NCI-H128 (cell line): ENCODE measurements around the gene CARD19.
"Not testable (repeated sequence)": the region's sequence is repeated elsewhere in the genome, so short reads cannot be mapped to it uniquely, and the experiment has no call there.

Experiments used
- DNase-seq: peaks from one replicate; lab custom pipeline; 2025; ENCODE audit not compliant: unreplicated experiment; lab: John Stamatoyannopoulos, UW

CARD19 gene

DNA sequence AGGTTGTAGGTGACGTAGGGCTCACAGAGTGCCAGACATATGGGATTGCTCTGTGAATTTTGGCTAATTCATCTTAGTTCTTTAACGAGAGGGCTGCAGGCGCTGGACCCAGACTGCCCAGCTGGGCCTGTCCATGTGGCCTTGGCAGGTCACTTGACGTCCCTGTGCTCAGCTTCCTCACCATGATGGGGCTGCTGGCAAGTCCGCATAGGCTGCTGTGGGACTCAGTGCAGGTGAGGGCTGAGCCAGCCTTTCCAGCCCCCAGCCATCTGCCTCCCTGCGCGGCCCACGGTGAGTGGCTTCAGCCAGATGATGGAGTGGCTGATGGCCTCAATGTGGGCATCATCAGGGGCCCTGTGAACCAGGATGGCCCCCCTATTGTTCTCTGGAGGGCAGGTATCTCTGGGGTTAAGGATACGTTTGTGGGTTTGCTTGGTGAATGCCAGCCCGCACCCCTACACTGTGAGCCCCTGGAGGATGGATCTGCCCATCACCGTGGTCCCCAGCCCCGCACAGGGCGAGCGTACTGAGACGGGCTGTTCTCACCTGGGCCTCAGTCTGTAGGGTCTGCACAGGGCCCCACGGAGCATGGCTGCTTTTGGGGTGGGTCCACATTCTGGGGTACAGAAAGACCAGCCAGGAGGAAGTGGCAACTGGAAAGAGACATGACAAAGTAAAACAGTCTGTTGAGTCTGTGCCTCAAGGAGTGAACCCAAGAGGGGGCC, 3.7 kb downstream of the CARD19 start:
- no peak for DNase-seq

DNA sequence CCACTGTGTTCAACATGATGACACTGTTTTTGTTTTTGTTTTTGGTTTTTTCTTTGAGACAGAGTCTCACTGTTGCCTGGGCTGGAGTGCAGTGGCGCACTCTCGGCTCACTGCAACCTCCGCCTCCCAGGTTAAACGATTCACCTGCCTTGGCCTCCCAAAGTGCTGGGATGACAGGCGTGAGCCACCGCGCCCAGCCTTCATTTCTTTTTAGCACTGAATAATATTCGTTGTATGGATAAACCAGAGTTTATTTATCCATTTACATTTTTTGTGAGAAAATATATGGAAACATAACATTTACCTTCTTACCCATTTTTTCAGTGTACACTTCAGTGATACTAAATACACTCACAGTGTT, 4.2 kb downstream of the CARD19 start:
- no peak for DNase-seq

DNA sequence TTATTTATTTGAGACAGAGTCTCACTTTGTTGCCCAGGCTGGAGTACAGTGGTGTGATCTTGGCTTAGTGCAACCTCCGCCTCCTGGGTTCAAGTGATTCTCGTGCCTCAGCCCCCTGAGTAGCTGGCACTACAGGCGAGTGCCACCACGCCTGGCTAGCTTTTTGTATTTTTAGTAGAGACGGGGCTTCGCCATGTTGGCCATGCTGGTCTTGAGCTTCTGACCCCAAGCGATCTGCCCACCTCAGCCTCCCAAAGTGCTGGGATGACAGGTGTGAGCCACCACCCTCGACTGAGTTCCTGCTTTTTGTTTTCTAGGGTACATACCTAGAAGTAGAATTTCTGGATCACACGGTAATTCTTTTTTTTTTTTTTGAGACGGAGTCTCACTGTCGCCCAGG, 5.1 kb downstream of the CARD19 start:
- not testable (repeated sequence) for DNase-seq

DNA sequence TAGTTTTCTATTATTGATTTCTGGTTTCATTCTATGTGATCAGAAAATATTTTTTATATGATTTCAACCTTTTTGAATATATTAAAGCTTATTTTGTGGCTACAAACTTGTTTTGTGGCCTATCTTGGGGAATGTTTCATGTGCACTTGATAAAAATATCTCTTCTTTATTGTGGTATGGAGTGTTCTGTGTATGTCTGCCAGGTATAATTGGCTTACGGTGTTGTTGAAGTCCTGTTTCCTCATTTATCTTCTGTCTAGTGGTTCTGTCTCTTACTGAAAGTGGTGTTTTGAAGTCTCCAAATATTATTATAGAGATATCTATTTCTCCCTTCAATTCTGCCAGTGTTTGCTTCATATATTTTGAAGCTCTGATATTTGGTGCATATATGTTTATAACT, 9.6 kb downstream of the CARD19 start:
- DNase-seq, result no peak

DNA sequence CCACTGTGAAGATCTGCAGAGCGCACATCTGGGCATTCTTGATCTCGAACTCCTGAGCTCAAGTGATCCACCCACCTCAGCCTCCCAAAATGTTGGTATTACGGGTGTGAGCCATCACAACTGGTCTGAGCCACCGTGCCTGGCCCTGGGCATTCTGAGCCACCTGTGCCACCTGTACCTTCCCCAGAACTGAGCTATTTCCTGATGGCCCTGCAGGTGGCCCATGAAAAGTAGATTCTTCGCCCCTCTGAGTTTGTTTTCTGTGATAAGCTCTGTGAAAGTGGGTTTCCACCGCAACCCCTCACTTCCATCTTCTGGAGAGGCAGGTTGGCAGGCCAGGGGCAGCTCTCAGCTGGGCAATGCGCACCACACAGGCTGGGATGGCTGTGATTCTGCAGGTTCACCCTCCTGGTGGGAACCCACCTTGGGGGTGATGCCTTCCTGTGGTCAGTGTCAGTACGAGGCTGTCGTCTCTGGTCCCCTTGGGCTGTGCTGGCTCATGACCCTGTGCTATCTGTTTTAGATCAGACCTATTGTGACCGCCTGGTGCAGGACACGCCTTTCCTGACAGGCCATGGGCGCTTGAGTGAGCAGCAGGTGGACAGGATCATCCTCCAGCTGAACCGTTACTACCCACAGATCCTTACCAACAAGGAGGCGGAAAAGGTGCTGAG, 11.3 kb downstream of the CARD19 start:
- DNase-seq, result no peak

DNA sequence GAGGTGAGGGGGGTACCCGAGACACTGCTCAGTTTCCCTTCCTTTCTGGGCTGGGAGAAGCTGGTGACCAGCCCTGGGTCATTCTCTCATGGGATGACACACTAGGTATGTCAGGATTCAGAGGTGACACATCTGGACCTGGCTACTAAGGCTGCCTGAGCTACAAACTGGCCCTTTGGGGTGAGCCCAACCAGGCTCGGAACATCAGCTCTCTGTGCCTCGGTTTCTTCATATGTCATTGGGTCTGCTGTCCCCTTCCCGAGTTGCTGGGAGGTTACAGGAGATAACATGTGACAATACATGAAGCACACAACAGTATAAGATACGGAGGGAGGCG, 11.8 kb downstream of the CARD19 start:
- no peak for DNase-seq

DNA sequence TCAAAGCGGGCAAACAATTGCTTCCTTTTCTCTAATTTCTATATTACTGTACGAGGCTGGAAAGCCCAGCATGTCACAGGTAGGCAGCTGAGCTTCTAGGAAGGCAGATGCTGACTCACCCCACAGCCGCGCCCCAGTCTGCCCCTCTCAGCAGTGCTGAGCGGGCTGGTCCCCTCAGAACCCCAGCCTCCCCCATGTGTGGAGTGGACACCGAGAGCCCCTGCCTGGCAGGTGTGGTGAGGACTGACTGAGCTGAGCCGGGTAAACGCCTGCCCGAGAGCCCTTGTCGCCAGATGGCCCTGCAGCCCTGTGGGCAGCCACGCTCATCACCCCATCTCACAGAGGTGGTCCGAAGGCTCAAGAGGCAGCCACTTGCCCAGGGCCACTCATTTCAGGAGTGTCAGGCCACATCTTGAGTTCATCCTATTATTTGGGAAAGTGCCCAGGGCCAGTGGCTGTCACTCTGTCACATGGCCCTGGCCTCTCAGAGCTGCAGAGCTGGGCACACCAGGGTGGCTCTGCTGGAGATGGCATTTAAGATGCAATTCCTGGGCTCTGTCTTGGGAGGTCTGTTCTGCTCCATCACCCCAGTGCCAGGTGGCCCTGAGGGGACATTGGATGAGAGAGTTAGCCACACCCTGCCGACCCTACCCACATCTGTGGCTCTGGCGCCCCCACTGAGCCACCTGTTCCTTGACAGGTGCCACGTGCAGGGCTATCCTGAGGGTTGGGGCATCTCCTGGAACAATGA, 12.4 kb downstream of the CARD19 start:
- DNase-seq, result no peak

DNA sequence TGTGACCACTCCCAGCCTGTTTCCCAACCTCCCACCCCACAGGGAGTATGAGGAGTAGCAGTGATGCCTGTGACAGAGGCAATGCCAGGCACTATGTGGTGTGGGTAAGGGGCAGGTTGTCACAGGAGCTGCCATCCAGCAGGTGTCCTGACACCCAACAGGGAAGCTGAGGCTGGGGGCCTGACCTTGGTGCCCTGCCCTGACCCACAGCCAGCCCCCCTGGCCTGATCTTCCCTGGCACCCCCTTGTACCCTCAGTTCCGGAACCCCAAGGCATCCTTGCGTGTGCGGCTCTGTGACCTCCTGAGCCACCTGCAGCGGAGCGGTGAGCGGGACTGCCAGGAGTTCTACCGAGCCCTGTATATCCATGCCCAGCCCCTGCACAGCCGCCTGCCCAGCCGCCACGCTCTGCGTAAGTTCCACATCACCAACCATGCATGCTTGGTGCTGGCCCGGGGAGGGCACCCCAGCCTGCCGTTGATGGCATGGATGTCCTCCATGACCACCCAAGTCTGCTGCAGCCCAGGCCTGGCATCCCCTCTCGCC, 14.4 kb downstream of the CARD19 start:
- no peak for DNase-seq

DNA sequence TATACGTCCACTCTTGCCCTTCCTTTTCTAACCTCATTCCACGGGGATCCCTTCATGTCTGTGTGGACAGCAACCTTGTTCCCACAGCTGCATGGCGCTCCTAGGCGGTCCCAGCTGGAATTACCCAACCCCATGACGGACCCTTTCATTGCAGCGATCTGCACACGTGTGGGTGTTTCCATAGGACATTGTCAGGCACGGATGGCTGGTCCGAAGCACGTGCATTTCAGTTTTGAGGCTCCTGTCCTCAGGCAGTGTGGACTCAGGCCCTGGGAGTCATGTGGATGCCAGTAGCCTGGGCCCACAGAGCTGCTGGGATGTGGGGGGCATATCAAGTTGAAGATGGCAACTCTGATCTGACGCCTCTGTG, 15.0 kb downstream of the CARD19 start:
- DNase-seq, result no peak

DNA sequence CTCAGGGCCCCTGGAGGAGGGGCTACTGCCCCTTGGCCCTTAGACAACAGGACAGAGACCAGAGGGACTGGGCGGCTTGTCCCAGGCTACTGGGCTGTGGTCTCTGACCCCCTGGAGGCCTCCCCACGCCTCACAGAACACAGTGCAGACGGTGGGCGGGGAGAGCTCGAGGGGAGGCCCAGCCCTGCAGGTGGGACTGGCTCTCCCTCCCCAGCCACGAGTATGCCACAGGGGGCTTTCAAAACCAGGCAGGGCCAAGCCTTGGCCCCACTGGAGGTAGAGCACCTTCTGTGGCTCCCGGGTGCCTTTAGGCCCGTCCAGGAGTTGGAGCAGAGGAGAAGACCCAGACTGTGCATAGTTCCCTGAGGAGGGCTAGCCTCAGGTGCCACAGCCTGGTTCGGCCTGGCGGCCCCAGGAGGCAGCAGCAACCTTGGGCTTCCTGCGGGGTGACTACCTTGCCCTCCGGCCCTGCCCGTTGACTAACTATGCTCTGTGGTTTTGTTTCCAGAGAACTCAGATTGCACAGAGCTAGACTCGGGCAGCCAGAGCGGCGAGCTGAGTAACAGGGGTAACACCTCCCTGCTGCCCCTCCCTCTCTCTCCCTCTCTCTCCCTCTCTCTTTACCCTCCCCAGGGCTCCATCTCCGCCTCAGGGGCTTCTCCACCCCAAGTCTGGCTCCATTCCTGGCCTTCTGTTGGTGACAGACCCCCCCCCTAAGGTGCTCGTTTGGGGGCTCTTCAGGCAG, 15.5 kb downstream of the CARD19 start:
- DNase-seq, result no peak

DNA sequence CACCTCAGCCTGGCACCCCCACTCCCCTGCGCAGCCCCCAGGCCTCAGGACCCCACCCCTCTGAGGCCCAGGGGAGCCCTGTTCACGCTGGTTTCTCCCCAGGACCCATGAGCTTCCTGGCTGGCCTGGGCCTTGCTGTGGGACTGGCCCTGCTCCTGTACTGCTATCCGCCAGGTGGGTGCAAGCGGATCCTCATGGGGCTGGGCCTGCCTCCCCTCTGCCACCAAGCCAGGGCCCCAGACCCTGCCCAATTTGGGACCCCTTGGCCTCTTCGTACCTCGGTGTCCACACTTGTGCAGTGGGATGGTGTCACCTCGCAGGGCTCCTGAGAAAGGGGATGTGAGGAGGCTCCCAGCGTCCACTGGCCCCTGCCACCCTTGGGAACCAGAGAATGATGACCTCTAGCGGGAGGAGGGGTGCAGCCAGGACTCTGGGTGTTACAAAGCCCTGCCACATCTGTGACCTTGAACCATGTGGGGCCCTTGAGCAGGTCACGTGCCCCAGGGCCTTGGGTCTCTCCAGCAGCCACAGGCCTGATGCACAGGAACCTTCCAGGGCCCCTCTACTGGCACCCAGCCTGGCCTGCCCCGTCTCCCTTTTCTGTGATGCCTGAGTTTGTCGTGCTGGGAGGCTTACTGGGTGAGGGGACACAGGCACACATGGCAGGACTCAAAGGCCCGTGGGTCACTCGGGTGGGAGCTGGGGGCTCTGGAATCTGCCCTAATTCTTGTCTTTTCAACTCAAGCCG, 16.3 kb downstream of the CARD19 start:
- DNase-seq, result no peak

DNA sequence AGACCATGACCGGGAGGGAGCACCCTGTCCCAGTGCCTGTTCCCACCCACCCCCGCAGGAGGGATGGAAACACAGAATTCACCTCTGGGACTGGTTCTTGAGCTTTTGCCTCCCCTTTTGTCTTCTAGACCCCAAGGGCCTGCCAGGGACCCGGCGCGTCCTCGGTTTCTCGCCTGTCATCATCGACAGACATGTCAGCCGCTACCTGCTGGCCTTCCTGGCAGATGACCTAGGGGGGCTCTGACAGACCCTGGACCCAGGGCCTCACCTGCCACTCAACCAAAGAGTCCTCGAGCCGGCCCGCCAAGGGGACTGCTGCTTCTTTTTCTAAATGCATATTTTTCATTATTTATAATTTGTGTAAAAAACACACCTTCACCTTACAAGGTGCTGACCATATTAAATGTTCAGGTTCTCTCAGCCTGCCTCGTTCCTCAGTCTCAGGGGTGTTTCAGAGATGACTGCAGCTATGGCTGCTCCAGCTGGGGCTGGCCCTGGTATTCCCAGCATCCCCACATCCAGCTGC, 16.9 kb downstream of the CARD19 start:
- DNase-seq, result no peak

DNA sequence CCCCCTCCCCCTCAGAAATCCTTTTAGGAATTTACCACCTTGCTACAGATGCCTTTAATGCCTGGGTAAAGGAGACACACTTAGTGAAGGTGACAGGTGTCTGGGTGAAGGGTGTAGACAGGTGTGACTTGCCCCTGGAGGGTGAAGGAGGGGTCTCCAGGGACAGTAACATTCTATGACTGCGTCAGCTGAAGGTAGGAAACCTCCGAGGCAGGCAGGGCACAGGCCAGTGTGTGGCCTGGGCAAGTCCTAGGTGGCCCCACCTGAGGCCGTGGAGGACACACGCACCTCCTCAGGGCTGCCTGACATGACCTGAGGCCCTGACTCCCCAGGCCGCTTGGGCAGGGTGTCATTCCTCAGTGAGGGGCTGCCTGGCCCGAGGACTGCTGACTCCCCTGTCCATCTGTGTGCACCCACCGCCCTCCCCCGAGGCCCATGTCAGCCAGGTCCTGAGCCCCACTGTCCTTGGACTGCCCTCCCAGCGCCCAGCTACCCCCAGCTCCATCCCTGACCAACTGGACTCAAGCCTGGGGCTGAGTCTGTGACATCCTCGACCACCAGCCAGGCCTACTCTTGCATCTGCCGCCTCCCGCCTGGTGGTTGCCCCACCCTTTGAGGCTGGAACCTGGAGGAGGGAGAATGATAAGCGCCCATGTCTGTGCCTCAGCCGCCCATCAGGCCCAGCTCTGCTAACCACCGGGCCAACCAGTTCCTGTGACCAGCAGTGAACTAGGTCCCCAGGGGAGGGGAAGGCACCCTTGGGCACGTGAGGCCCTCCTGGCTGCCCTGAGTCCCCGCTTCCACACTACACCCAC, 18.4 kb downstream of the CARD19 start:
- no peak for DNase-seq

DNA sequence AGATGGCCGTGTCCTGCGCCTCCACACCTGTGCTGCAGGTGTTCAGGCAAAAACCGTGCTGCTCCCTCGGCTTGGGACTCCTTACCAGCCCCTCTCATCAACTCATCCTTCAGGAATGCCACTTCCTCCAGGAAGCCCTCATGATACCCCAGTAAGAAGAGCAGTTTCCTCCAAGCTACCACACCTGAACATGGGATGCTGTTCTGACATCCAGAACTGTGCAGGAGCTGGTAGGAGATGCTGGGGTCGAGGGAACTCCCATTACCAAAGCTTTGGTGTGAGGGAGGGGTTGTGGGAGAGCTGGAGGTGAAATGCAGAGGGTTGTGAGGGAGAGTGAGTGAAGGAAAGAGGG, 18.9 kb downstream of the CARD19 start:
- DNase-seq, result no peak

DNA sequence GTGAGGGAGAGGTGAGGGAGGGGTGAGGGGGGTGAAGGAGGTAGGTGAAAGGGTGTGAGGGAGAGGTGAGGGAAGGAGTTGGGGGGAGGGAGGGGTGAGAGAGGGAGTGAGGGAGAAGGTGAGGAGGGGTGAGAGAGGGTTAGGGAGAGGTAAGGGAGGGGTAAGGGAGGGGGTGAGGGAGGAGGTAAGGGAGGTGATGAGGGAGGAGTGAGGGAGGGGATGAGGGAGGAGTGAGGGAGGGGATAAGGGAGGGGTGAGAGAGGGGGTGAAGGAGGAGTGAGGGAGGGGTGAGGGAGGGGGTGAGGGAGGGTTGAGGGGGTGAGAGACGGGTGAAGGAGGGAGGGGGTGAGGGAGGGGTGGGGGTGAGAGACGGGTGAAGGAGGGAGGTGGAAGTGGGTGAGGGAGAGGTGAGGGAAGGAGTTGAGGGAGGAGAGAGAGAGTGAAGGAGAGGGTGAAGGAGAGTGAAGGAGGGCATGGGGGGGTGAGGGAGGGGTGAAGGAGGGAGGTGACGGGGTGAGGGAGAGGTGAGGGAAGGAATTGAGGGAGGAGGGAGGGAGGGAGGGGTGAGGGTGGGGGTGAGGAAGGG, 19.6 kb downstream of the CARD19 start:
- no peak for DNase-seq

DNA sequence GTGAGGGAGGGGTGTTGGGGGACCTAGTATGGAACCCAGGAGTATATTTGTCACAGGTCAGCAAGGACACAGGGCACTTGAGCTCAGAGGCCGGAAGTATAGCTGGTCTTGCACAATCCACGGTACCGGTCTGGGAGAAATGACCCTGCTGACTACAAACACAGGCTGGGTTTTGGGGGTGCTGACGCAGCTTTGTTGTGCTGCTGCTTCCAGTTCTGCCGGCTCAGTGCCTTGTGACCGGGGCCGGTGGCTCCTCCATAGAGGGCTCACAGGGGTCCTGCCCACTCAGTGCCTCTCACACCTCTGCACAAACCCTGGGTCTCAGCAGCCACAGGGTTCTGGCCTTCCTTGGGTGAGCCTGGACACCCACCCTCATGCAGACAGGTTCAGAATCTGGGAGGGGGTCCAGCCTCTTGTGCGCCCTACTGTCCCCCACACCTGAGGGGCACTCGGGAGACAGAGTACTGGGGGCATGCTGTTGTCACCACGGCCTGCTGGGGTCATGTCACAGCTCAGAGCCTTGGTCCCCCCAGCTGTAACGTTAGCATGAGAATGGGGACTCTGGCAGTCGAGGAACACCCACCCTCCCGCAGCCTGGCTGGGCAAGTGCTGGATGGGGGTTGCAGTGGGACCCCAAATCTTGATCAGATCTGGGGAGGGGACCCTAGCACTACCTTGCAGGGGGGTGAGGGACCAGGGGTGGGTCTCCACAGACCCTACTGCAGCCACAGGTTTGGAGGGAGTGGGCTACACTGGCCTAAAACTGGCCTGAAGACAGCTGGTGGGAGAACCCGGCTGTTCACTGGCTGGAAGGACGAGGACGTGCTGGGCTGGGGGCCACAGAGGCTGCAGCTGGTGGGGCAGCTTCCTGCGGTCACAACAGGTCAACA, 20.3 kb downstream of the CARD19 start:
- DNase-seq, result no peak

DNA sequence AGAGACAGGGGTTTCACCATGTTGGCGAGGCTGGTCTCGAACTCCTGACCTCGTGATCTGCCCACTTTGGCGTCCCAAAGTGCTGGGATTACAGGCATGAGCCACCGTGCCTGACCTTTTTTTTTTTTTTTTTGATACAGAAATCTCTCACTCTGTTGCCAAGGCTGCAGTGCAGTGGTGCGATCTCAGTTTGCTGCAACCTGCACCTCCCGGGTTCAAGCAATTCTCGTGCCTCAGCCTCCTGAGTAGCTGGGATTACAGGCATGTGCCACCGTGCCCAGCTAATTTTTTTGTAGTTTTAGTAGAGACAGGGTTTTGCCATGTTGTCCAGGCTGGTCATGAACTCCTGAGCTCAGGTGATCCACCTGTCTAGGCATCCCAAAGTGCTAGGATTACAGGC, 21.5 kb downstream of the CARD19 start:
- not testable (repeated sequence) for DNase-seq
